GM19240 (cell line): ENCODE measurements around the gene KRTDAP.

Source experiments
- DNase-seq: peaks from one replicate; pipeline ENCODE4 v3.0.0; 2011; ENCODE audit warnings: low spot score; ENCODE audit not compliant: insufficient read length

The KRTDAP gene

DNA sequence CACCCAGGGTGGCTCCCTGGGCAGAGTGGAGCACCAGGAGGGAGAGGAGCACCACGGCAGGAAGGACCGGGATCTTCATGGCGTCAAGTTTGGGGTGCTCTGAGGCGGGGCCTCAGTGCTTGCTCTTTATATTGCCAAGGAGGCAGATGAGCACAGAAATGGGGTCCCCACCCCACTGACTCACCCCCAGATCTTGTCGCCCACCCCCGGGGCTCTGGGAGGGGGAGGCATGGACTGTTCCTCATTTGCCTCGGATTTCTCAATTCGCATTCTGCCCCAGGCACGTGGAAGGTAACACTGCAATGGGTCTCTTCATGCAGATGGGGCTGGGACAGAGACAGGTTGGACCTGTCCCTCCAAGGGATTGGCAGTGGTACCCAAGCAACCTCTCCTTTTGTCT is at the start of gene KRTDAP:
KRTDAP (minus strand) TSS at position 101 of the 400 bp plus-strand sequence; CDS start at position 79, 22 bp downstream.
- DNase-seq, result no peak

DNA sequence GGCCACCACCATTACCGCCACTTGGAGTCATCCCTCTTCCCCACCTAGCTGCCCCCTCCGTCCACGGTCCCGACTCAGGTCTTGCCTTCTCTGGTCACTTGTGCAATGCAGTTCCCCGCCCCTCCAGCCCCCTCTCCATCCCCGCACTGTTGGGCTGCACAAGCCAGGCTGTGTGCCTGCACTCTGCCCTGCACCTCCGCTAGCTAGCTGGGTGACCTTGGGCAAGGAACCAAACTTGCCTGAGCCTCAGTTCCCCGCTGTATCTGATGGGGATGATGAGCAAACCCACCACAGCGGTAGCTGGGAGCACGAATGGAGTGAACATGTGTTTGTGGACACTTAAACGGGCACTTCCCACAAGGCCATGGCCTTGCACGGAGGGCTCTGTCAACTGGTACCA is 49.6 kb upstream of the KRTDAP start:
- no peak for DNase-seq

DNA sequence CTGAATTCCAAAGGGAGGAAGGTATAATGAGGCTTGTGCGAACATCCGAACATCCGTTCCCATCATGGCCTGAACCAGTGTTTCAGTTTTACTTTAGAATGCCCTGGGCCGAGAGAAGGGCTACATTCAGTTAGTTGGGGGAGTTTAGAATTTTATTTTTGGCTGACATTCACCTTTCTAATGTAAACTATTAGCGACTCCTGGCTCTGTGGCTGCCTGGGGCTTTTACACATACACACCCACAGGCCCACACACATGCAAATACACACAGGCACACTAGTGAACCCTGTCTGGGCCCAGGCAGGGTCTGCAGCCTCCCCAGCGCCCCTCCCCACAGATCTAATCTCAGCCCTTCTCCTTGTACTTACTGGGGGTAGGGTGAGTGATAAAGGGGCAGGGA is 49.0 kb upstream of the KRTDAP start:
- no peak for DNase-seq

DNA sequence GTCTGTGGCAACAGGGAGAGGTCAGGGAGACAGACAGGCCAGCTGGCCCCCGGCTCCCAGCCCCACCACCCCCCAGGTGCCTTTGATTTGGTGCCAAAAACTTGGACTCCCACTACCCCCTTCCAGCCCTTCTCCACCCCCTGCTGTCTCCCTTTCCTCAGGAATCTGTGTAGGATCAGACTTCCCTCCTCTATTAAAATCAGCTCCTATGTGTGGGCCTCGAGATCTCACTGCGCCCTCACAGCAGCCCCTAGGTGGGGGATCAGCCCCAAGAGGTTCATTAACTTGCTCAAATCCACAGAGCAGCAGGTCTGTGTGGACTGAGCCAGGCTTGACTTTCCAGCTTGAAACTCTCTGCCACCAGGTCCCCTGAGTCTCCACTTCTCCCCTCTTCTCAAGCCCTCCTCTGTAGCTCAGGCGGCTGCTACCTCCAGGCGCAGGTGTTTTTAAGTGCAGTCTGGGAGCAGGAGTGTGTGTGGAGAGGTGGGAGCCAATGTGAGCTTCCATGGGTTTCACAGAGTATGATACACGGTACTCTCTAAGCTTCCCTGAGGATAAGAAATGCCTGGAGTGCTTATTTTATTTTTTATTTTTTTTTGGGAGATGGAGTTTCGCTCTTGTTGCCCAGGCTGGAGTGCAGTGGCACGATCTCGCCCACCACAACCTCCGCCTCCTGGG is 44.7 kb upstream of the KRTDAP start:
- no peak for DNase-seq

DNA sequence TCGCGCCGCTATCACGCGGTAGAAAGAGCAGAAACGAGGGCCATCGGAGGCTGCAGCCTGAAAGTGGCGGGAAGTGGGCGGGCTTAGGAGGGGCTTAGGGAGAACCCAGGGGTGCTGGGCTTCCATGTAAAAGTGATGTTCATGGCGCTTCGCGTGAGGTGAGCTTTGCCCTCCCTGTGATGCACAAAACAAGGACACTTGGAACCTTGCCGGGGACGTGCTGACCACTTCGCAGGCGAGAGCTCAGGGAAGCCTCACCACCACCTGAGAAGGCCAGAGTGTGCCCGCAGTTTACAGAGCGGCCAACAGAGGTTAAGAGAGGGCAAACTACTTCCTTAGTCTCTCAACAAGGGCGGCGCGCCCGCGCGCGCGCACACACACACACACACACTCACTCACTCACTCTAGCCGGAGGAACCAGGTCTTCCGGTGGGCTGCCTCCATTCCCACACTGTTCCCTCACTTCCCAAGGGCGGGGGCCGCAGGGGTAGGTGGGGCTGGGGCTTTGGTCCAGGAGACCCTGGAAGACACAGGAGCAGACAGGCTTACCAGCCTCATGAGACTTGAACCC is 43.6 kb upstream of the KRTDAP start:
- no peak for DNase-seq

DNA sequence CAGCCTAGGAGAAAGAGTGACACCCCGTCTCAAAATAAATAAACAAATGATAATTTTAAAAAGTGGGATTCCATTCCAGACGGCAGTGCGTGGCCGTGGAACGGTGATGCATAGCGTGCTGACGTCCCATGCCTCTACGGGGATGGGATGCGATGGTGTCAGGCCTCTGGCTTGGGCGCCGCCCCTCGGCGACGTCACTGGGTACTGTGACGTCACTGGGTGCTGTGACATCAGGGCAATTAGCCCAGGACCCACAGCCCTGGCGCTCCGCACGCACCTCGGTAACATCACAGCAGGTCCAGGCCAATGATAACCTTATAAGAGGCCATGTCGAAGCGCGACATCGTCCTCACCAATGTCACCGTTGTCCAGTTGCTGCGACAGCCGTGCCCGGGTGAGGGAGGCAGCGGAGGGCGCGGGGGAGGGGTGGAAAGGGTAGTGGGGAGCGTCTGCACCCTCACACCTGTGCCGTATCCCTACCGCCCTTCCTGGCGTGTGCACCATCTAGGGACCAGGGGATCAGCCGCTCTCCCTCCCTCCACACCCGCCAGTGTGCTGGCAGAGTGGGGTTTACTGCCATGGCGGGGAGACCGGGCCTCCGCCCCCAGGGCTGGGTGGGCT is 43.0 kb upstream of the KRTDAP start, which contains the start of gene GAPDHS:
GAPDHS (plus strand) TSS at position 256 of the 621 bp plus-strand sequence; CDS start at position 328, 72 bp downstream.
- DNase-seq, result no peak

DNA sequence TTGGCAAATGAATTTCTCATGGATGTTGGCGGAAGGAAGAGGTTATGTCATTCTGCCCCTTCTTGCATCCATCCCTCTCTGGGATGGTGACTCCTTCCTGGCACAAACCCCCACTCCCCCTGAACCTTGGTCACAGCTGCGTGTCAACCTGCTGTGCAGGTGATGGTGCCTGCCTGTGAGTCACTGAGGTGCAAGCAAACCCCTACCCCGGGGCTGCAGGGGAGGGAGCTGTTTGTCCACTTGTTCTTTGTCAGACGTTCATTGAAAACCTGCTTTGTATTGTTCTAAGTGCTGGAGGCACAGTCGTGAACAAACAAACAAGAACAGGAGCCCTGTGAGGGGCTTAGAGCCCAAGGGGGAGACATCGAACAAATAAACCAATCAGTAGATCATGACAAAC is 41.0 kb upstream of the KRTDAP start:
- DNase-seq, result no peak

DNA sequence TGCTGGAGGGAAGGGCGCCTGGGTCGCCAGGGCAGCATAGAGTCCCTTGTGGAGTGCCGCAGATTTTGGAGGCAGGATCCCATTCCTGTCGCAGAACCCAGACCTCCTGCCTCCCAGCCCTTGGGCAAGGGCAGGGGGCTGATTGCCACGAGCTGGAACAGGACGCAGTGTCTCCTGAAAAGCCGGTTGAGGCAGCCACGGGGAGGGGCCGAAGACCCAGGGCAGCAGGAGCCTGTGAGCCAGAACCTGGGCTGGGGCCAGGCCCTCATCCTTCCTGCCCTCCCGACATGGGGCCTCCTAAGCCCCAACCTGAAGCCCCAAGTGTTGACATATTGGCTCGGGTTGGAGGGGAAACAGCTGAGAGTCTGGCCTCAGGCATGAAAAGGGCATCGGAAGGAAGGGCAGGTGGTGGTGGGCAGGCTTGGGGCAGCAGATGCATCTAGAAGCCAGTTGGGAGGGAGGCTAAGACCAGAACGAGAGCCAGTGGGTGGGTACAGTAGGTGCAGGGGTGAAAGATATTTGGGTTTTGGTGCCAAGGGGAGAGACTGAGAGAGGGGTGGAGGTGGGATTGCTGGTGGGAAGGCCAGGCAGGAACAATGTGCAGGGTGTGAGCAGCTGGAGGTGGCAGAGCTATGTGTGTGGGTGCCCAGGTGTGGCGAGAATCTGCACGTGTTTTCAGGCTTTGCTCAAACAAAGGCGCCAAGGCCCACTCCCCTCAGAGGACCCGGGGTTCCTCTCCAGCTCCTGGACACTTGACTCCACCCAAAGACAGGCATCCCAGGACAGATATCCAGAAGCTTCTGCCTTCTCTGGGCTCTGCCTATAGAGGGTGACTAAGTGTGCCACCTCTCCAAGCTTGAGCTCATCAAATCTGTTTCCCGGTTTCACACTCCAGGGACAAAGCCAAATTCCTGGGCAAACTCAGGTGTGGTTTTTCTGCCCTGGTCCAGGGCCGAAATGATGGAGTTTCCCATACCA is 39.3 kb upstream of the KRTDAP start:
- no peak for DNase-seq

- DNase-seq, result no peak
These were observed 38.2 kb upstream of the KRTDAP start, which contains the start of gene SBSN for GRCh38 chr19:35528218-35529038. SBSN (minus strand) TSS chr19:35528311; CDS start chr19:35528281, 30 bp downstream.

- no peak for DNase-seq
These were observed 35.6 kb upstream of the KRTDAP start for GRCh38 chr19:35525873-35526272.

- DNase-seq, result no peak
These were observed 34.0 kb upstream of the KRTDAP start for GRCh38 chr19:35524181-35524837.

- DNase-seq, result no peak
These were observed 32.6 kb upstream of the KRTDAP start for GRCh38 chr19:35522745-35523327.

- no peak for DNase-seq
These were observed 31.0 kb upstream of the KRTDAP start for GRCh38 chr19:35521124-35521743.

- DNase-seq, result no peak
These were observed 29.0 kb upstream of the KRTDAP start for GRCh38 chr19:35519291-35519690.

- no peak for DNase-seq
These were observed 28.0 kb upstream of the KRTDAP start for GRCh38 chr19:35518313-35518712.

DNA sequence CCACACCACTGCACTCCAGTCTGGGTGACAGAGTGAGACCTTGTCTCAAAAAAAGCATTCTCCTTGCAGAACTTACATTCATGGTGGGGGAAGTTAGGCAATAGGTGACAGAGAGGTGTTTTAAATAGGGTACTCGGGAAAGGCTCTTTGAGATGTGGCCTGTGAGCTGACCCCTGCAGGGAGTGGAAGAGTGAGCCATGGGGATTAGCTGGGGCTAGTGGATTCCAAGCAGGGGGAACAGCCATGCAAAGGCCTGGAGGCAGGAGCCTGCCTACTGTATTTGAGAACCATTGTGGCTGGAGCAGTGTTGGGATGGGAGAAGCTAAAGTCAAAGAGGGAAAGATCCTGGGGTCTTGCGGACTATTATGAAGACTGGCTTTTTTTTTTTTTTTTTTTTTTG is 27.1 kb upstream of the KRTDAP start:
- DNase-seq, result no peak

DNA sequence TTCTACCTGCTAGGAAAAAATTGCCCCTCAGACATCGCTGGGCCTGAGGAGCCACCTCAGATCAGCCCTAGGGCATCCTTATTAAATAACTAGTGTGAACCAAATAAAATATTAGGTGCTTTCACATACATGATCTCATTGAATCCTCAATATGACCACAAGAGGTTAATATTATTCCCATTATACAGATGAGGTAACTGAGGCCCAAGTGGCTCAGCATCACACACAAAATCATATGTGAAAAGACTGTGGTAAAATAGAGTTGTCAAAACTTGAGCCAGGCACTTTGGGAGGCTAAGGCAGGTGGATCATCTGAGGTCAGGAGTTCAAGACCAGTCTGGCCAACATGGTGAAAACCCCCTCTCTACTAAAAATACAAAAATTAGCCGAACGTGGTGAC is 26.0 kb upstream of the KRTDAP start:
- no peak for DNase-seq

DNA sequence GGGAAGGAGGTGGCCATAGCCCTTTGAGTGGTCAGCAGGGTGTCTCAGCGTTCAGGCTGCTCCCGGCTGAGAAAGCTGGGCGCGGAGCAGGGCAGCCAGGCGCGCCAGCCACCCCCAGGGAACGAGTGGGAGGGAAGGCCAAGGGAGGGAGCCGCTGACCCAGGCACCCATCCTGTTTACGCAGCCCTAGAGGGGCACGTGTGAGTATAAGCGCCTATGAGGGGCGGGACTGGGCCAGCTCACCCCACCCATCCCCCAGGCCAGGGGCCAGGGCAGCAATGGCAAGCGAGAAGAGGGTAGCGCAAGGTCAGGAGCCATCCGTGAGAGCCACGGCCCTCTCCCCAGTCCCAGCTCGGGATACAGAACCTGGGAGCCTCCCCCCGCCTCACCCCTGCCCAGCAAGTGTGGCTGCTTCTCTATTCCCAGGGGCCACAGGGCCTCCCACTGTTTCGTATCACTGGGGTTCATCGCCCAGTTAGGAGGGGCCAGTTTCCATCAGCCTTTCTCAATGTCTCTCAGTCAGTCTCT is 24.1 kb upstream of the KRTDAP start:
- DNase-seq, result no peak
